ENCODE measurements around the gene ACSL3.

Gene ACSL3

DNA sequence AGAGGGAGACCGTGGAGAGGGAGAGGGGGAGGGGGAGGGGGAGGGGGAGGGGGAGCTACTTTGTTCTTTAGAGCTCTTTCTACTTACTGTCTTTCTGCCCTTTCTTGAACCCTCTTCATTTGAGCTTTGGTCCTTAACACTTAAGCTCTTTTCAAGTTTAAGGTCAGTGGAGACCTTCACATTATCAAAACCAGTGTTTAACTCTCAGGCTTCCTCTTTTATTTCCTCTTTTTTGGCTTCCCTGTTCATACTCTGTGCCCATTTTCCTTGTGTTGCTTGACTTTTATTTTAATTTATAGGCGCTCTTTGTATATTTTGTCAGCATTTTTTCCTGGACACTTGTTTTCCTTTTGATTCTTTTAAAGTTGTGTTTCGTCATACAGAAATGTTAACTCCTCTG is 37.1 kb downstream of the ACSL3 start:
- no peak overlapping the region for H3K4me3 ChIP-seq (ENCODE audit: low read depth, low read length)
- peaks cover 29% of the 10 kb centered on the region for H3K4me1 ChIP-seq (ENCODE audit: control insufficient read depth, insufficient read depth, low read length, unreplicated experiment)
- no peaks in the 10 kb centered on the region for H3K36me3 ChIP-seq (ENCODE audit: insufficient read depth, low read length)
- H3K79me2 ChIP-seq (ENCODE audit: control insufficient read depth, insufficient read depth, low read length, unreplicated experiment), result peaks cover 65% of the 10 kb centered on the region
- H2AFZ ChIP-seq (ENCODE audit: low read length, unreplicated experiment), result no peak overlapping the region
- H3K27me3 ChIP-seq (ENCODE audit: insufficient read depth, low read length), result no peaks in the 10 kb centered on the region
- H3K27ac ChIP-seq (ENCODE audit: low read depth, low read length), result no peak overlapping the region

DNA sequence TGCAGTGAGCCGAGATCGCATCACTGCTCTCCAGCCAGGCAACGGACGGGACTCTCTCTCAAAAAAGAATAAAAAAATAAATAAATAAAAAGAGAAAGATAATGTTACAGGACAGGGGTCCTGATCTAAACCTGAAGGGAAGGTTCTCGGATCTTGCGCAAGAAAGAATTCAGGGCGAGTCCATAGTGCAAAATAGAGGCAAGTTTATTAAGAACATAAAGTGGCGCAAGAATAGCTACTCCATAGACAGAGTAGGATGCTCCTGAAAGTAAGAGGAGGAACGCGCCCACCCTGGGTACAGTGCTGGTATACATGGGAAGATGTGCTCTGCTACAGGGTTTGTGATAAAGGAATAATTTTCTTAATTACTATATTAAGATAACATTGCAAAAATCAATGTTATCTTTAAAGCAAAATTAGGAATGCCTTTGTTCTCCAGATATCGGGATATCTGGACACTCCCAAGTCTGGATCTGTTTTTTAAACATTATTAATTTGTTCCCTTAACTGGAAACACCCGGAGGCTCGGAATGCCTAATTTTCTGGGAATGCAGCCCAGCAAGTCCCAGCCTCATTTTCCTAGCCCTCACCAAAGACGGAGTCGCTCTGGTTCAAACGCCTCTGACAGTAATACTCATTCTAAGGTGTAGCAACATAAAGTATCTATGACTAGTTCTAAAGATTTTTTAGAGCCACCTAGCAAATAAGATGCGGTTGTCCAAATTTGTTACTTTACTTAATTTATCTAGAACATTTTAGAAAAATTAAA is 38.8 kb downstream of the ACSL3 start:
- no peaks in the 10 kb centered on the region for H3K36me3 ChIP-seq (ENCODE audit: insufficient read depth, low read length)
- no peak overlapping the region for H3K4me3 ChIP-seq (ENCODE audit: low read depth, low read length)
- no peaks in the 10 kb centered on the region for H3K27me3 ChIP-seq (ENCODE audit: insufficient read depth, low read length)
- peaks cover 32% of the 10 kb centered on the region for H3K4me1 ChIP-seq (ENCODE audit: control insufficient read depth, insufficient read depth, low read length, unreplicated experiment)
- no peak overlapping the region for H2AFZ ChIP-seq (ENCODE audit: low read length, unreplicated experiment)
- no peak overlapping the region for H3K27ac ChIP-seq (ENCODE audit: low read depth, low read length)
- peaks cover 59% of the 10 kb centered on the region for H3K79me2 ChIP-seq (ENCODE audit: control insufficient read depth, insufficient read depth, low read length, unreplicated experiment)

DNA sequence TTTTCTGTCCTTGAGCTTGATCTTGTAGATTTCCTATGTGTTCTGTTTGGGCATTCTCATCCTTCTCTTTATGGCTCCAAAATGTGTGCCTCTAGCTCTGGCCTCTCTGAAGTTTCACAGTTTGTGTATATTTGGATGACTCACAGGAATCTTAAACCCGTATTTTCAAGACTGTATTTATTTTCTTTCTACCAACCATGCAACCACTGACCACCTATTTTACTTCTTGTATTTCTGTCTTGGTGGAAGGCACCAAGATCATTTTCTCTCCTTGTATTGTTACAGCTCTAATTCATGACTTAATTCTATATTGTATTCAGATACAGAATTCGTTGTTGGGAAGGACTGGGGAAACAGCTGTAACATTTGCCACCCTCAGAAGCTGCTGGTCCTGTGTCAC is 39.5 kb downstream of the ACSL3 start:
- Histone ChIP-seq H3K4me1 (ENCODE audit: control insufficient read depth, insufficient read depth, low read length, unreplicated experiment) (peaks cover 36% of the 10 kb centered on the region), H3K79me2 (ENCODE audit: control insufficient read depth, insufficient read depth, low read length, unreplicated experiment) (peaks cover 59% of the 10 kb centered on the region), H3K27ac (ENCODE audit: low read depth, low read length) (no peak overlapping the region)

DNA sequence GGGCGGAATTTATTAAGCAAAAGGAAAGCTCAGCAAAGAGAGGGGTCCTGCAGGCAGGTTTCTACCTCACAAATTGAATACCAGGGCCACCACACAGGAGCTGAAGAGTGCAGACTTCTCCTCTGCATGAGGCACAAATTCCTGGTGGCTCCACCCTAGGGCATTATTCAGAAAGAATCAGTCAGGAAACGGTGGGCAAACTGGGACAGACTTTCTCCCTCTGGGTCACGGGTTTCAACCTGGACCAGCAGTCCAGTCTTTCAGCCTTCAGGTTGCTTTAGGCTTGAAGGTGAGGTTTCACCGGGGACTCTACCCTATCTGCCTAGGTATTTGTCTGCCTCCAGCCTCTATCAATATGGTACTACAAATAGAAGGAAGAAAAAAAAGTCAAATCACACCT is 41.8 kb downstream of the ACSL3 start:
- peaks cover 82% of the 10 kb centered on the region for H3K79me2 ChIP-seq (ENCODE audit: control insufficient read depth, insufficient read depth, low read length, unreplicated experiment)
- H3K4me3 ChIP-seq (ENCODE audit: low read depth, low read length), result no peak overlapping the region
- no peak overlapping the region for H3K27ac ChIP-seq (ENCODE audit: low read depth, low read length)
- H3K4me1 ChIP-seq (ENCODE audit: control insufficient read depth, insufficient read depth, low read length, unreplicated experiment), result peaks cover 36% of the 10 kb centered on the region
- H3K36me3 ChIP-seq (ENCODE audit: insufficient read depth, low read length), result no peaks in the 10 kb centered on the region
- no peak overlapping the region for H2AFZ ChIP-seq (ENCODE audit: low read length, unreplicated experiment)
- no peaks in the 10 kb centered on the region for H3K27me3 ChIP-seq (ENCODE audit: insufficient read depth, low read length)

More for the DNA sequence above, 39.5 kb downstream of the ACSL3 start:
- no peak overlapping the region for H3K4me3 ChIP-seq (ENCODE audit: low read depth, low read length)
- no peak overlapping the region for H2AFZ ChIP-seq (ENCODE audit: low read length, unreplicated experiment)
- no peaks in the 10 kb centered on the region for H3K36me3 ChIP-seq (ENCODE audit: insufficient read depth, low read length)
- H3K27me3 ChIP-seq (ENCODE audit: insufficient read depth, low read length), result no peaks in the 10 kb centered on the region

DNA sequence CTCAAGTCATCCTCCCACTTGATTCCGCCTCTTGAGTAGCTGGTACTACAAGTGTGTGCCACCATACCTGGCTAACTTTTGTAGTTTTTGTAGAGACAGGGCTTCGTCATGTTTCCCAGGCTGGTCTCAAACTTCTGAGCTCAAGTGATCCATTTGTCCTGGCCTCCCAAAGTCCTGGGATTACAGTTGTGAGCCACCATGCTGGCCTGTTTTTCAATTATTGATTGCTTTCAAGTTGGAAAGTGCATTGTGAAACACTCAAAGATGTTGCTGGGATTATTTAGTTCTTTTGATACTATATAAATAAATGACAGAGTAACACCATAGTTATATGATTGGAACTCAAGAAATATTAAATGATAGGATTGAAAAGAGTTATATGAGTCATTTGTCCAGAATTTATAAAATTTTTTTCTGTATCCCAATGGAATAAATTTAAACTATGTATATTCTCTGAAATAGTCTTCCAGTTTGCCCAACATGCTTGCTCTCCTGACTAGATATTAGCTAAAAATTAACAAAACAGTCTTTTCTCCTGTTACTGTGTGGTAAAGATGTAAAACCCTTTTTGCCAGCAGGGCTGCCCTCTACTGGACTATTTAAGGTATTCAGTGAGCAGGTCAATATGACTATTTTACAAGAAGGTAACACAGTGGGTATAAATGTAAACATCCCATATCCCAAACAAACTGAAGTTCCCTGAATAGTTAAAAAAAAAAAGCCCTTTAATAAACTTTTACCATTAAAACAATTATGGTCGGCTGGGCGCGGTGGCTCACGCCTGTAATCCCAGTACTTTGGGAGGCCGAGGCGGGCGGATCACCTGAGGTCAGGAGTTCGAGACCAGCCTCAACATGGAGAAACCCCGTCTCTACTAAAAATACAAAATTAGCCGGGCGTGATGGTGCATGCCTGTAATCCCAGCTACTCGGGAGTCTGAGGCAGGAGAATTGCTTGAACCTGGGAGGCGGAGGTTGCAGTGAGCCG is 42.7 kb downstream of the ACSL3 start:
- Histone ChIP-seq H2AFZ (ENCODE audit: low read length, unreplicated experiment) (no peak overlapping the region), H3K27me3 (ENCODE audit: insufficient read depth, low read length) (no peaks in the 10 kb centered on the region), H3K27ac (ENCODE audit: low read depth, low read length) (peak overlapping the region; percentile 14), H3K36me3 (ENCODE audit: insufficient read depth, low read length) (no peaks in the 10 kb centered on the region), H3K4me1 (ENCODE audit: control insufficient read depth, insufficient read depth, low read length, unreplicated experiment) (peaks cover 36% of the 10 kb centered on the region), H3K79me2 (ENCODE audit: control insufficient read depth, insufficient read depth, low read length, unreplicated experiment) (peaks cover 82% of the 10 kb centered on the region), H3K4me3 (ENCODE audit: low read depth, low read length) (no peak overlapping the region)

DNA sequence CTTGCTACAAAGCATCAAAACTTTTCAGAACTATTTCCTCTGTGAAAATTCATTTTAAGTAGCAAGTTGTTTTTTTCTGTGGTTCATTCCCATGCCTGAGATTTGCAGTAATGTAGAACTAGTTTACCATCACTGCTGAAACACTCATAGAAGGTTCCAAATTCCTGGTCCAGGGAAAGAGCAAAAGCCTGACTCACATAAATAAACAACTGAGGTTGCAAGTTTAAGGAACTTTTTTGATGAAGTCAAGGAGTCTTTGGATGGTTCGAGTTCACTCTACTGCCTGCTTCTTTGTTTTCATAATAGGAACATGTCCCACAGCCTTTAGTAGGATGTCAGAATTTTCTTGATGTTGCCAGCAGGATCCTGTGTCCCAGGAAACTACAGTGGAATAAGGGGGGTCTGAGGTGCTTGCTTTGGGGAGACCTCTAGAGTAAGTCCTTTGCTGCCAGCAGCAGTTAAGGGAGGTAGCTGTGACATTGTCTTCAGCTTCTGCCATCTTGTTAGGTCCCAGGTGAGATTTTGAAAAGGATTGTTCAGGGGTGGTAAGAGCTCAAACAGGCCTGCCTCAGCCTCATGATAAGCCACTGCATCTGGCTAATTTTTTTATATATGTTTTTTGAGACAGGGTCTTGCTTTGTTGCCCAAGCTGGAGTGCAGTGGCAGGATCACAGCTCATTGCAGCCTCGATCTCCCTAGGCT is 43.9 kb downstream of the ACSL3 start:
- H3K79me2 ChIP-seq (ENCODE audit: control insufficient read depth, insufficient read depth, low read length, unreplicated experiment), result peaks cover 72% of the 10 kb centered on the region
- H3K4me3 ChIP-seq (ENCODE audit: low read depth, low read length), result no peak overlapping the region
- no peaks in the 10 kb centered on the region for H3K36me3 ChIP-seq (ENCODE audit: insufficient read depth, low read length)
- H3K4me1 ChIP-seq (ENCODE audit: control insufficient read depth, insufficient read depth, low read length, unreplicated experiment), result peaks cover 28% of the 10 kb centered on the region
- no peaks in the 10 kb centered on the region for H3K27me3 ChIP-seq (ENCODE audit: insufficient read depth, low read length)
- H3K27ac ChIP-seq (ENCODE audit: low read depth, low read length), result peak overlapping the region; percentile 52
- no peak overlapping the region for H2AFZ ChIP-seq (ENCODE audit: low read length, unreplicated experiment)

DNA sequence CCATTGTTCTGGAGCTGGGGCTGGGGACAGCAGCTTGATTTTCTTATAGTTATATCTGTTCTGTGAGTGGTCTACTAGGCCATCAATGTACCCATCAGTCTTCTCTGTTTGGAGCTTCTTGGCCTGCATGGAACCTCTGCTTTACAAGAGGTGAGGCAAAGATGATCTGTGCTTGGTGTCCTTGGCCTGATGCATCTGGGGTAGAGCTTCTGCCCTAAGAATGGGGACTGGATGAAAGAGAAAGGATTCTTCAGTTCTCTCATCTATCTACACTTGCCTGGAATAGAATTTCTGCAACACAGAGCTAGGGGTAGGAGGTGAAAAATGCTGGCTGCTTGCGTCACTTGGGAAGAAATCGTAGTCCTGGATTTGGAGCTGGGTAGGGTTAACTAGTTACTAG is 46.2 kb downstream of the ACSL3 start:
- H3K36me3 ChIP-seq (ENCODE audit: insufficient read depth, low read length), result peaks cover 4% of the 10 kb centered on the region; the same call in 1 of the 2 replicates
- no peak overlapping the region for H3K27ac ChIP-seq (ENCODE audit: low read depth, low read length)
- H3K4me3 ChIP-seq (ENCODE audit: low read depth, low read length), result no peak overlapping the region
- no peaks in the 10 kb centered on the region for H3K27me3 ChIP-seq (ENCODE audit: insufficient read depth, low read length)
- H3K79me2 ChIP-seq (ENCODE audit: control insufficient read depth, insufficient read depth, low read length, unreplicated experiment), result peaks cover 60% of the 10 kb centered on the region
- no peak overlapping the region for H2AFZ ChIP-seq (ENCODE audit: low read length, unreplicated experiment)
- H3K4me1 ChIP-seq (ENCODE audit: control insufficient read depth, insufficient read depth, low read length, unreplicated experiment), result peaks cover 19% of the 10 kb centered on the region

DNA sequence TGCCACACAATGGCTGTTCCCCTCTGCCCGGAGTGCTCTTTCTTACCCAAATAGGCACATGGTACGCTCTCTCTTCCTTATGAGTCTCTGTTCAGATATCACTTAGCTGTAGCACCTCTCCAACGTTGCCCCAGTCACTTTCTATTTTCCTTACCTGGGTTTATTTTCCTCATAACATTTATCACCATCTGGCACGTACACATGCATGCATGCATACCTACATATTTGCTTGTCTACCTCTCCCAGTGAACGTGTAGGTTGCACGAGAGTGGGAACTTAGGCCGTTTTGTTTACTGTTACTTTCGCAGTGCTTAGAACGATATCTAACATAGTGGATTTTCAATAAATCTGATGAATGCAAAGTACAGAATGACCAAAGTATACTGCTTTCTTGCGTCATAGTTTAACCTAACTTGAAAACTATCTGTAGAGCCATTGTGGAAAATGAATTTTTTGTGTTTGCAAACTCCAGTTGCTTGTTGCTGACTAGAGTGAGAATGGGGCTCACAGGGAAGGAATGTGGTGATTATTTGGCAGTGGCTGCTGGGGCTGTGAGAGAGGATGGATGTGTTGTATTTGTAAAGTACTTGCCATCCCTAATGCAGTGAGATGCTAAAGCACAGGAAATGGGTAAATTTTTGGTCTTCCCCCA is 47.1 kb downstream of the ACSL3 start:
- peaks cover 4% of the 10 kb centered on the region; the same call in 1 of the 2 replicates for H3K36me3 ChIP-seq (ENCODE audit: insufficient read depth, low read length)
- H3K4me1 ChIP-seq (ENCODE audit: control insufficient read depth, insufficient read depth, low read length, unreplicated experiment), result peaks cover 21% of the 10 kb centered on the region
- no peak overlapping the region for H3K4me3 ChIP-seq (ENCODE audit: low read depth, low read length)
- peaks cover 60% of the 10 kb centered on the region for H3K79me2 ChIP-seq (ENCODE audit: control insufficient read depth, insufficient read depth, low read length, unreplicated experiment)
- no peak overlapping the region for H2AFZ ChIP-seq (ENCODE audit: low read length, unreplicated experiment)
- no peak overlapping the region for H3K27ac ChIP-seq (ENCODE audit: low read depth, low read length)
- no peaks in the 10 kb centered on the region for H3K27me3 ChIP-seq (ENCODE audit: insufficient read depth, low read length)

DNA sequence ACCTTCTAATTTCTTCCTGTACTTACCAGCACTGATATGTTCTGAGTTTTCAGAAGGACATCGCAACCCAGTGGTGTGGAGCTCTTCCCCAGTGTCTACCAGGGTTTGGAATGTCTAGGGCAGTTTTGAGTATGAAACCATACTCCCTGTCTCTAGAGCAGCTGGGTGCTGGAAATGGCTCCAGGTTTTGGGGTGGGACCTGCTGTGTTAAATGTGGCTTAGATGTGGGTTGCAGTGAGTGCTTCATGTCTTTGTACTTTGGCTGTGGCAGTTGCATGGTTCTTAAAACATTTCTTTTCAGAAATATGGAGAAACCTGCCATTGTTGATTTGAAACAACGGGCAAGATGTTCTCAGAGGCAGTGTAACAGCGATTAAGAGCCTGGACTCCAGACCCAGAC is 48.5 kb downstream of the ACSL3 start:
- peaks cover 12% of the 10 kb centered on the region for H3K4me1 ChIP-seq (ENCODE audit: control insufficient read depth, insufficient read depth, low read length, unreplicated experiment)
- no peak overlapping the region for H2AFZ ChIP-seq (ENCODE audit: low read length, unreplicated experiment)
- H3K27ac ChIP-seq (ENCODE audit: low read depth, low read length), result no peak overlapping the region
- H3K79me2 ChIP-seq (ENCODE audit: control insufficient read depth, insufficient read depth, low read length, unreplicated experiment), result peaks cover 64% of the 10 kb centered on the region
- peaks cover 4% of the 10 kb centered on the region; the same call in 1 of the 2 replicates for H3K36me3 ChIP-seq (ENCODE audit: insufficient read depth, low read length)
- no peaks in the 10 kb centered on the region for H3K27me3 ChIP-seq (ENCODE audit: insufficient read depth, low read length)
- no peak overlapping the region for H3K4me3 ChIP-seq (ENCODE audit: low read depth, low read length)

DNA sequence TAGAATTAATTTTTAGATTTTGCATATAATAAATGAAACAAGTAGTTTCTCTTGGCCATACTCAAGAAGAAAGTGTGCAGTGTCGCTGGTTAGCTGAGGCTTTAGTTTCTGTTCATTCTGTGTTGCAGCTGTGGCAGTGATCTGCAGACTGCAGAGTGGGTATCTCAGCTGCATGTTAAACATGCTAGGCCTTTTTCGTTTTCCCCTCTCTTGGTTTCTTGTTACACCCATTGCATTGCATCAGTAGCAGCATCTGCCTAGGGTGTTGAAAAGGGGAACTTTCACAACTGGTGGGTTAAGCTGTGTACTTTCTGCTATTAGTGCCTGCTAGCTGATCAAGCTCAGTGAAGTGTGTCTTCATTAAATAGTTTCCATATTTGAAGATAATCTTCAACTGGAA is 51.3 kb downstream of the ACSL3 start:
- no peak overlapping the region for H2AFZ ChIP-seq (ENCODE audit: low read length, unreplicated experiment)
- H3K27me3 ChIP-seq (ENCODE audit: insufficient read depth, low read length), result no peaks in the 10 kb centered on the region
- no peak overlapping the region for H3K27ac ChIP-seq (ENCODE audit: low read depth, low read length)
- H3K79me2 ChIP-seq (ENCODE audit: control insufficient read depth, insufficient read depth, low read length, unreplicated experiment), result peaks cover 43% of the 10 kb centered on the region
- no peak overlapping the region for H3K4me3 ChIP-seq (ENCODE audit: low read depth, low read length)
- peaks cover 4% of the 10 kb centered on the region; the same call in 1 of the 2 replicates for H3K36me3 ChIP-seq (ENCODE audit: insufficient read depth, low read length)
- peaks cover 5% of the 10 kb centered on the region for H3K4me1 ChIP-seq (ENCODE audit: control insufficient read depth, insufficient read depth, low read length, unreplicated experiment)
